GM21528 (cell line): Measurements from ENCODE around the gene HTRA1.

Source experiments
- ATAC-seq: cut with Tn5 transposase; IDR thresholded peaks from one replicate; pipeline ENCODE4 v1.9.1; 2021; ENCODE audit warnings: mild to moderate bottlenecking, moderate library complexity; ENCODE audit not compliant: unreplicated experiment, low FRiP score

Gene HTRA1

DNA sequence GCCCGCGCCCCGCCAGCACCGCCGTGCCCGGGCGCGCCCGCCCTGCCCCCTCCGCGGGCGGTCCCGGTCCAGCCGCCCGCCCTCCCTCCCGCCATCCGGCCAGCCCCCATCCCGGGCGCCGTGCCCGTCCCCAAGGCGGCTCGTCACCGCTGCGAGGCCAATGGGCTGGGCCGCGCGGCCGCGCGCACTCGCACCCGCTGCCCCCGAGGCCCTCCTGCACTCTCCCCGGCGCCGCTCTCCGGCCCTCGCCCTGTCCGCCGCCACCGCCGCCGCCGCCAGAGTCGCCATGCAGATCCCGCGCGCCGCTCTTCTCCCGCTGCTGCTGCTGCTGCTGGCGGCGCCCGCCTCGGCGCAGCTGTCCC, at the start of gene HTRA1:
Gene HTRA1, plus strand, starts transcription at position 187 of the 362 bp plus-strand sequence. Its CDS starts 100 bp downstream, at position 287.
- no peak for ATAC-seq

DNA sequence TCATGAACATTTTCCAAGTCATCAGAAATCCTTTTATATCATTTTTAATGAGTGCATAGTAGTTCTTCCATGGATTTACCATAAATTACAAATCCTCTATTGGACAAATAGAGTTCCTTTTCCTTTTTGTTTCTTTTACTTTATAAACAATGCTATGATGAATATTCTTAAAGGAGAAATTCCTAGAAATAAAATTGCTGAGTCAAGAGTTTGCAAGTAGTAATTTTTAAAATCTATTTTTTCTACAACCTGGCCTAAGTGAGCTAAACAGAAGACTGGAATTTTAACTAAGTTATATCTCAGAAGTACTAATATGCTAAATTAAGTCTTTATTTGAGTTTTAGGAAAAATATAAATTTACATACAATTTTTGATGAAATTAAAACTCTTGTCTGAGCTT, 48.0 kb upstream of the HTRA1 start:
- ATAC-seq, result no peak

DNA sequence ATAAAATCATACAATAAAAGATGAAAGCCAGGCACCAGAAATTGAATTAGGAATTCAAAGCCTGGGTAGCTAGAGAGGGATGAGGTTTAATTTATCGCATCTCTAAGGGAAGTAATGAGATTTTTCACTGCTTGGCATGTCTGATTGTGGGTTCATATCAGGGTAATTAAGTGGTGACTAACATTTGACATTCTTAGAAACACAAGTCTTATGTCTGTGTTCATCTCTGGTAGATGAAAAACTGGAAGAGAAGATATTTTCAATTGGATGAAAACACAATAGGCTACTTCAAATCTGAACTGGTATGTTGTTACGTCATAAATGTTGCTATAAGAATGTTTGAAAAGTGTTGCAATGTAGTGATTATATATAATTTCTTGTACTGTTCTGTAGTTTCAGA, 43.7 kb upstream of the HTRA1 start:
- ATAC-seq, result no peak

DNA sequence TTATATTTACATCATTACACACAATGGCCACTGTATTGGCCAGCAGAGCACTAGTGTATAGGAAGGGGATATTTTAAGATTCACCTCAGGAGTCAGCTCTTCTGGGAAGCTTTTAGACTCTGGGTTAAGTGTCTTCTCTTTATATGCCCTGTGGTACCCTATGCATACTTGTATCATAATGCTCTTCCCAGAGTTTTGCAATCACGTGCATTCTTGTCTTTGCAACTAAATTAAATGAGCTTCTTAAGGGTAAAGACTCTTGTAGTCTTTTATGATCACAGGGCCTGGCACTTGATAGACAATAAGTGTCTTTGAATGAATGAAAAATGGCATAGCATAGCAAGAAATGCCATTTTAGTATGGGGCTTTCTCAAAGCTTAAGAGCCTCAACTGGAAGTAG, 42.3 kb upstream of the HTRA1 start:
- ATAC-seq, result no peak

DNA sequence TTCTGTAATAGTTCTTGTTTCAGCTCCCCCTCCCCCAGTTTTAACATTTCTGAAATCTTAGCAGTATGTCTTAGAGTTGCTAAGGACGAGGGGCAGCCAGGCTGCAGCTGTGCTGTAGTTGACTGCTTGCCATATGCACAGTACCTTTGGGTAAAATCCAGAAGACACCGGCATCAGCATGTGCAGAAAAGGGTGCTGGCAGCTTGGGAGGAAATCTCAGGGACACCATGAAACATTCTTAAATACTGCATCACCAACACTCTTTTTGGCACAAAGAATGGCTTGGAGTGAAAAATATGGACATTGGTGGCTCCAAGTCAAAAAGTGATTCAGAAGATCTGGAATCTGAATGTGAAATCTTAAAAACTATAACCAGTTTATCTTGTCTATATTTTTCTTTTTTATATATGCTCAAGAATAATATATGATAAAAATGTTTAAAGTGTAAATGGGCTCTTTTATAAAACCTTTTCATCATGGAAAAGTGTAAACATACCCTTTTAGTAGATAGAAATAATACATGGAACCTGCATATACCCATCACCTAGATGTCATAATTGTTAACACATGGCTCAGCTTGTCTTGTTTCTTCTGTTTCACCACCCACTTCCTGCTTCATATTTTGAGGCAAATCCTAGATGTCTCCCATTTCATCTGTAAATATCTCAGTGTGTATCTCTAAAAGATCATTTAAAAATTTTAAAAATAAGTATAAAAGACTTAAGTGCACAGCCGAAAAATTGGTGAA, 41.3 kb upstream of the HTRA1 start:
- ATAC-seq, result no peak

DNA sequence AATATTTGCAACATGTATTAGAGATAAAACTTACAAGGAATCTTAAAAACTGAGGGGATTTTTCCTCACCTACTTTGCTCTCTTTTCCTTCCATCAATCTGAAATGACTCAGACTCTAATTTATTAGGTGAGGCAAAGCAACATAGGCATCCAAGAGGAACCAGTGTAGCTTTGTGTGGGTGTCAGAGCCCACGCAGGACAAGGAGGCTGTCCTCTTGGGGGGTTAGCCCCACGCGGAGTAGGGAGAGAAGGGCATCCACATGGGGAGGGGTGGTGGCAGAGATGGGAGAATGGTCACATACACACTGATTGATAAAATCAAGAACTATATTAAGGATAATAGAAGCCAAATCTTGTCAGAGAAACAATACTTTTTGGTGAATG, 40.7 kb upstream of the HTRA1 start:
- no peak for ATAC-seq

DNA sequence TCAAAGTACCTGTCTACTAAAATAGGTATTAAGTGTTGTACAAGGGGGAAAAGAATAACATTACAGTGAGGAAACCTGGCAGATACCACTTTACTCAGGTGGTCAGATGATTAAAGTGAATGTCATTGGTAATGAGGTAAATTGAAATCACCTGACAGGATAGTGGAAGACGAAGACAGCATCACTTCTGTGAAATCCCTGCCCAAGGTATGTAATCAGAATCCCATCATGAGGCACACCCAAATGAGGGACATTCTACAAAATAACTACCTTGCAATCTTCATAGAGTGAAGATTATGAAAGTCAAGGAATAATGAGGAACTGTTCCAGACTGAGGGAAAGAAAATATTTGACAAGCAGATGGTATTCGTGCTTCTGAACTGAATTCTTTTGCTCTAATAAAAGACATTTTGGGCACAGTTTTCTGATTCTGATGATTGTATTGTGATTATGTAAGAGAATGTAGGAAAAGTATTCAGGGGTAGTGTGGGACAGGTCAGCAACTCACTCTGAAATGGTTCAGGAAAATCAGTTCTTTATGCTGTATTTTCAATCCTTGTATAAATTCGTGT, 40.2 kb upstream of the HTRA1 start:
- ATAC-seq, result no peak

DNA sequence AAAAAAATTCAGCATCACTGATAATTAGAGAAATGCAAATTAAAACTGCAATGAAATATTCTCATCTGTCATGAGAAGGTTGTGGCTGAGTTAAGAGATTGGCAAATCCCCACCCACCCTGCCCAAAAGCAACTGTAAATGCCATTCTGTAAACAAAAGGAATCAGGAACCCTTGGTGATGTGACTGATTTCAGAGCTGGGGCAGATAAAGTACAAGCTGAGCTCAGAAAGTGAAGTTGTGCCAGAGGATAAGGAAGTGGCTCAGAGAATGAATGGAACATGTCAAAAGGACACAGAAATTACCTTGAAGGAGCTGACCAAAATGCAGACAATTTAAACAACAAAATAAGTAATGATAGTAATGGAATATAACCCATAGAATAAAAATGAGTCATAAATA, 39.6 kb upstream of the HTRA1 start:
- no peak for ATAC-seq

DNA sequence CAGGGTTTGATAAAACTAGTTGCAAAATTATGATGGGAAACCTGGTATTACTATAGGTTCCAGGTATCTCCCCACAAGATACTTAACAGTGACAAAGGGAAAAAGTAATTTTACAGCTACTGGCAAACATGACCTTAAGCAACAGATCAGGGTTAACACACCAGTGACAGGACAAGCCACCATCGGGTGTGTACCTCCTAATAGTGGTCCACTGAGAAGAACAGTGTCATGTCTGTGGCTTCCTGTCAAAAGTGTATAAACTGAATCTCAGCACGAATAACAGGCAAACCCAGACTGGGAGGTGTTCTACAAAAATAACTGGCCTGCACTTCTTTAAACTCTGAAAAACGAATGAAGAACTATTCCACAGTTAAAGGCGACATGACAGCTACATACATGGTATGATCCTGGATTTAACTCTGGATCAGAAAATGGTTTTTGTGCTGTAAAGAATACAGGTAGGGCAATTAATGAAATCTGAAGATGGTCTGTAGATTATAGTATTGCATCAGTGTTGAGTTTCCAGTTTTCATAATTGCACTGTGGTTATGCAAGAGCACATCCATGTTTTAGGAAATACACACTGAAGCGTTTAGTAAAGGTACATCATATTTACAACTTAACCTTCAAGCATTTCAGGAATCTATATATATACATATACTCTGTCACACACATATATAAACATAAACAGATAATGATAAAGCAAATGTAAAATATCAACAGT, 38.9 kb upstream of the HTRA1 start:
- no peak for ATAC-seq

DNA sequence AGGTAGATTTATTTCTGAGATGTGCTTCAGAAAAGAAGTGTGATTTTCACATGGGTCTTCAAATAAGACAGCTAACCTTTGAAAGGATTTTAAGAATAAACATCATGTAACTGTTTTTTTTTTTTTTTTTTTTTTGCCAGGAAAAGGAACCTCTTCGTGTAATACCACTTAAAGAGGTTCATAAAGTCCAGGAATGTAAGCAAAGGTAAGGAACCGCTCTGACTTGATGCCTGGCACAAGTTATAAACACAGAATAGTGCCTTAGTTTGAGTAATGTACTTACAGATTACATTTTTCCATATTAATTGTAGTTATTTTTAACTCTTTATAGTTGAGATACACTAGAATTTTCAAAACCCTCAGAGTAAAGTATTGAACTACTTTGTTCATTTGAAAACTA, 37.3 kb upstream of the HTRA1 start:
- ATAC-seq, result no peak

DNA sequence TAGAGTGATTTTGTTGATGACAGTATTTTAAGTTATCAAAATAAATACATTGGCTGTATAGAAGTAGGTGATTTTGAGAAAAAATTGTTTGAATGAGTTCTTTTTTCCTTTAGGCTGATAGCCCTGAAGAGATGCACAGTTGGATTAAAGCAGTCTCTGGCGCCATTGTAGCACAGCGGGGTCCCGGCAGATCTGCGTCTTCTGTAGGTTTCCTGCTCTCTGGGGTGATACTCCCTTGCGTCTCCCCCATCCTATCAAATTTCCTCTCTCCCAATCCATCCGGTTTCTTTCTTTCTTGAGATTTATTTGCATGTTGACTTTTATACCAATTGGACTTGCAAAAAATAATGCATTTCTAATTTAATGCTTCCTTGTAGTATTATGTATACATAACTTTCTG, 34.5 kb upstream of the HTRA1 start:
- ATAC-seq, result no peak

DNA sequence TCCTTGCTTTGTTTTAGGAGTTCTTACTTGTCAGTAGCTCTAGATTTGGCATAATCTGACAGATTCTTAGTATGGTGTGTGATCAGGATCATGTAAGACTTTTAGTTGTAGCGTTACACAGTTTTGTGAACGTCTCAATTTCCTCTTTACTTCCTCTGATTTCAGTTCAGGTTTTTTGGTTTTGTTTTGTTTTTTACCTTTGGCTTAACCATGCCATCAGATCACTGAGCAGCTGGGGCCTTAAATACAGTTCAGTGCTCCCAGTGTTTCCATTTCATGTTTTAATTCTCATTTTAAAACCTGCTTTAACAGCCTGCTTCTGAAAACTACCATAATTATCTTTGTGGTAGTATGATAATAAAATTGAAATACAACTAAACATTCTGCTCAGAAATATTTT, 34.1 kb upstream of the HTRA1 start:
- no peak for ATAC-seq

DNA sequence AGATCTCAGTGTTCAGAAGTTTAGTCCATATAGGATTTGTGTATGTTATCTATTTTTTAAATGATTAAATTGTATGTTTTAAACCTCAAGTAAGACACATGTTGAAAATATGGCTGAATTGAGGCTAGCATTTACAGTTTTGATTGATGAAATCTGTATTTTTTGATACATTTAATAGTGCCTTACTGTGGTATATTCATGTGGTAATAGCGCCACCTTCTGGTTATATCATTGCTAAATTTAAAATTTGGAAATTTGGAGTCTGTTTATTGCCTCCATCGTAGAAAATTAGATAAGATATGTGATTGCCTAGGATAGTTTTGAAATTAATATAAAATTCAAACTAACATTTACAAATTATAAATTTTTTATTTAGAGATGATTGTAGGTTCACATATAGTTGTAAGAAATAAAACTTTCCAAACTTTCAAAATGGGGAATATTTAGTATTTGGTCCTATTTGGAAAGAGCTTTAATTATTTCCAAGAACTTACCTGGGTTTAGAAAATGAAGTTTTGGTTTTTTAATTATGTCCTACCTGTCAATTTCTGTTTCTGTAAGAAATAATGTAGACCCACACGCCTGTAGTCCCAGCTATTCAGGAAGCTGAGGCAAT, 26.0 kb upstream of the HTRA1 start:
- ATAC-seq, result no peak

DNA sequence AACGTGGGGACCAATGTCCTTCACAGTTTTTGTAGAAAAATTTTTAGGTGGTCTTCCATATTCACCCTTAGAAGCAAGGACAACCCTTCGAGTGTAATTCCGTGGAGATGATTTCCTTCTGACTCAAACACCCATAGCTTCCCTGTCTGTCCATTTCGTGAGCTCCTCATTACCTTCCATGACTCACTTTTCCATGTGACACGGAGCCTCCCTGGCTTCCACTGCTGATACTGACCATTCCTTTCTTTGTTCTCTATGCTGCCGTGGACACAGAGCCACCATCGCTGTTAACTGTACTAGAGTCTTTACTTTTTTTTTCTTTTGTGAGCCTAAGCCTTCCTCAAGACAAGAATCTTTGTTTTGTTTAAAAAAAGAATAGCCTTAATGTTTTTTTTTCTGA, 19.4 kb upstream of the HTRA1 start:
- no peak for ATAC-seq

DNA sequence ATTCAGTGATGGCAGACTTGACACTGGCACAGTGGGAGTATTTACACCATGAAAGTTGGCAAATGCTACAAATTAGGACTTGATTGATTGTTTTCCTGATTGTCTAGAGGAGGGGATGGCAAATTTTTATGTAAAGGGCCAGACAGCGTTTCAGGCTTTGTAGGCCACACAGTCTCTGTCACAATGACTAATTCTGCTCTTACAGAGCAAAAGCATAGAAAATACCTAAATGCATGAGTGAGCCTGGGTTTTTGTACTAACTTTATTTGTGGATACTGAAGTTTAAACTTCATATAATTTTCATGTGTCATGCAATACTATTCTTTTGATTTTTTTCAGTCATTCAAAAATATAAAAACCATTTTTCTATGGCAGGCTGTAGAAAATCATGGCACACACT, 15.9 kb upstream of the HTRA1 start:
- ATAC-seq, result no peak

DNA sequence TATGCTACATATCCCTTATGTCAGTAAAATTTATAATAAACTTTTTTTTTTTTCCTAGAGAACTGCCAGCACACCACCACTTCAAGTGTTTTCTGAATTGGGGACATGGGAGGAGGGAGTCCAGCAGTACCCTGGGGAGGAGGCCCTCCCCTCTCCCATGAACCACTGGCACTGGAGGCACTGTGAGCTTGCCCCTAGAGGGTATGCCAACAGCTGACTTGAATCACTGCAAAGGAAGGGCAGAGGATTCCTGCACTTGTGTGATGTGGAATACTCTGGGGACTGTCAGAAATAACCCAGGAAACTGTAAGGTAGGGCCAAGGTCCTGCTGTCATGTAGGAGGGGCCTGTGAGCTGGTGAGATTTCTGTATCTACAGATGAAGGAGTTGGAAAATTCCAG, 15.4 kb upstream of the HTRA1 start:
- no peak for ATAC-seq

DNA sequence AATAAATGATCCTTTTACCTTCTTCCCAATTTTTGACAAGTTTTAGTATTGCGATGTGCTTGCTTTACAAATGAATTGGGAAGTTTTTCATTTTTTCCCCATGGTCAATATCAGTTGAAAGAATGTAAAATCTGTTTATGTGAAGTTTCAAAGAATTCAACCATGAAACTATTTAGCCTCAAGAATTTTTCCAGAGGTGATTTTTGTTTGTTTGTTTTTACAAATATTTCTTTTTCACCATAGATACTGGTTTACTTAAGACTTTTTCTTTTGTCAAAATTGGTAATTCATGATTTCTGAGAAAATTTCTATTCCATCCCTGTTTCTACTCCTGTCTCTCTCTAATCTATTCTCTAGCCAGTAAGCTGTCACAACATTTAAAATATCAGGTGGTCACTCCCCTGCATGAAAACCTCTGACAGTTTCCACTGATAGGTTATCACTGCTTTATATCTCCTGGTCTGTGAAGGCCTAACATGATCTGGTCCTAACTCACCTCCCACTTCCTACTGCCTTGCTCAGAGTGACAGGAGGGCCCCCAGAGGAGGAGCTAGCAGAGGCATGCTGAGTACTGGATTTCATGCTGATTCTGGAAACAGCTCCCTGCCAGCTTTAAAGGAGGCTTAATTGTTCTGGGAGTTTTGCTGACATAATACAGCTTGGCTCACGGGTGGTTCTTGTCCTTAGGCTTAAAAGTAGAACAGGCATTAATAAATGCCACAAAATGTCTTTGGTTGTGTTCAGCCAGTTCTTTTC, 14.5 kb upstream of the HTRA1 start:
- ATAC-seq, result no peak

DNA sequence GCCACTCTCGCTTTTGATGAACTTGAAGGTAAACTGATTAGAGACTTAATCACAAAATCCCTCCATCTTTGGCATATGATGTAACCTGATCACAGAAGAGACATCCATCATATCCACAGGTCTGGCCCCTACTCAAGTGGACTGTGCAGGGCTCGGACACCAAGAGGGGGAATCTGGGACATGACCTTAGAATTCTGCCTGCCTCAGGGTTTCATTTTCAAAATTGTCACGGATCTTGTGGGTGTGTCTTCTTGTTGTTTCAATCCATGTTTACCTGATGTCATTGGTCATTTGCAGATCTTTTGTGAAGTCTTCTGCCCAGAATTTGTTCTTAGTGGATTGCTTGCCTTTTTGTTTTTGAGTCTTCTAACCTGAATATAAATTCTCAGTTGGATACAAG, 12.8 kb upstream of the HTRA1 start:
- no peak for ATAC-seq

DNA sequence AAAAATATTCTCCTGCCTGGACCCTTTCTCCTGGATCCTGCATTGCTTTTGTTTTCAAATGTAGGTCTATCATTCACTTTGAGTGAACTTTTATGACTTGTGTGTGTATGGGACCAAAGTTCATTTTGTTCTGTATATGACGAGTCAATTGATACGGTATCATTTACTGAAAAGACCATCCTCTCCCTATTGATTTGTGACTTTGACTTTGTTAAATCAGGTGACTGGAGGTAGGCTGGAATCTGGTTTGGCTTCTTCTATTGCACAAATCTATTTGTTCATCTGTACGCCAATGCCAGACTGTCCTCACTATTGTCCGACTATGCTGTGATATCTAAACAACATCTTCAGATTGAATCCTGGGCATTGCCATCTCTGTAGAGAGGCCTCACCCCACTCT, 12.2 kb upstream of the HTRA1 start:
- no peak for ATAC-seq

DNA sequence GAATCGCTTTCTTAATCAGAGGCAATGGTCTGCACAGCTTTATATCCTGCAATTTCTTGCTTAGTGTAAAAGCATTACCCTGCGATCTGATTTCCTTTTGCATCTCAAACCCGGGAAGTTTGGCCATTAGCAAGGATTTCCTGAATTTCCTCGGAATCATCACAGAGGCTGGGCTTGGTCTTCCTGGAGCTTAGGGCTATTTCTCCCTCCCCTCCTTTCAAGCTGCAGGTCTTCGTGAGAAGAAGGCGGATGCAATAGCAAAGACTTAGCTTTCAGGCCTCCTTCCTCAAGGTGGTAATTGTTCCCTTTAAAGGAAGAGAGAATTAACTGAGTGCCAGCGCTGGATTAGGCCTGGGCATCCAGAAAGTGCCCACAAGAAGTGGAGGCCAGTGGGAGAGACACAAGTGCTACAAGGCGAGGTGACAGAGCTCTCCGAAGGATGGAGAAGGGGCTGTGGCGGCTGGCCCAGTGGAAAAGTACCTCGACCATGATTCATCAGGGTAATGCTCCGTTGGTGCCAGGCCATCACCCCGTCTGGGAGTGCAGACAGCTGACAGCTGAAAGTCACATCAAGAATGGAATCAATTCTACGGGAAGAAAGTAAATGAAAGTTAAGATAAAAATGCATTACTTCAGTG, 10.9 kb upstream of the HTRA1 start:
- ATAC-seq, result no peak
